SK-N-SH (cell line): Measurements from ENCODE around the gene PPP2R5C. TPM values are rescaled to one million over a fixed set of nuclear protein-coding genes. Genes with fewer than 3 reads are reported as not detected.

Experiments
- CTCF ChIA-PET: fragments of 300-600, 350-600 bp; formaldehyde crosslinking; extraction: SDS; loops from one replicate; lab custom pipeline; 2021; lab: Yijun Ruan, JAX
- POLR2A ChIA-PET: fragments of 350-600 bp; sonication (Branson Sonifier 250); formaldehyde crosslinking; extraction: SDS; loops from one replicate; lab custom pipeline; 2020; ENCODE audit warnings: antibody characterized with exemption, inconsistent platforms; lab: Yijun Ruan, JAX
- DNase-seq: peaks from one replicate; pipeline ENCODE4 v3.0.0; 2012
- H2AFZ ChIP-seq: fragments of 200-600 bp; sonication (generic); 2 replicates; pipeline ENCODE4 v1.8.1; 2016; ENCODE audit warnings: antibody characterized with exemption, mild to moderate bottlenecking, low read depth
- H3F3A ChIP-seq: fragments of 200-600 bp; sonication (generic); replicated peaks from 2 replicates; pipeline ENCODE3; 2016; ENCODE audit warnings: antibody characterized with exemption, mild to moderate bottlenecking; ENCODE audit not compliant: insufficient read depth
- H3K27ac ChIP-seq, 2 experiments: fragments of 200-500 bp in 1 of 2; fragments of 200-600 bp in 1 of 2; sonication (Bioruptor generic) in 1 of 2; sonication (generic), shearing (Covaris generic) in 1 of 2; 2 replicates each; pipeline versions ENCODE4 v1.5.1 to v1.6.1; 2014 to 2016; ENCODE audit warnings: low read depth in 2 of 2, inconsistent platforms in 1 of 2, low read length in 1 of 2, mild to moderate bottlenecking in 1 of 2, mixed read lengths in 1 of 2
- H3K27me3 ChIP-seq: fragments of 200-600 bp; sonication (generic), shearing (Covaris generic); 2 replicates; pipeline ENCODE4 v1.6.1; 2016; ENCODE audit warnings: mixed run types; ENCODE audit not compliant: insufficient read depth
- H3K36me3 ChIP-seq, 2 experiments: fragments of 200-500 bp in 1 of 2; fragments of 200-600 bp in 1 of 2; sonication (Bioruptor generic) in 1 of 2; sonication (generic) in 1 of 2; replicated peaks in 1 of 2; 2 replicates each; pipeline versions ENCODE3 to v1.5.1; 2014 to 2016; ENCODE audit warnings: low read length in 1 of 2, mild to moderate bottlenecking in 1 of 2; ENCODE audit not compliant: insufficient read depth in 2 of 2, control insufficient read depth in 1 of 2
- H3K4me1 ChIP-seq, 2 experiments: fragments of 200-500 bp in 1 of 2; fragments of 200-600 bp in 1 of 2; sonication (Bioruptor generic) in 1 of 2; sonication (generic), shearing (Covaris generic) in 1 of 2; 2 replicates each; pipeline versions ENCODE4 v1.5.1 to v1.6.1; 2014 to 2016; ENCODE audit warnings: low read depth in 1 of 2, low read length in 1 of 2, mixed run types in 1 of 2; ENCODE audit not compliant: insufficient read depth in 2 of 2, control insufficient read depth in 1 of 2
- H3K4me2 ChIP-seq: fragments of 200-600 bp; sonication (generic), shearing (Covaris generic); 2 replicates; pipeline ENCODE4 v1.6.1; 2017; ENCODE audit warnings: mixed run types
- H3K4me3 ChIP-seq, 2 experiments: fragments of 200-500 bp in 1 of 2; fragments of 200-600 bp in 1 of 2; sonication (Bioruptor generic) in 1 of 2; sonication (generic), shearing (Covaris generic) in 1 of 2; 2 replicates each; pipeline versions ENCODE4 v1.5.1 to v1.8.1; 2014 to 2016; ENCODE audit warnings: low read depth in 2 of 2, inconsistent platforms in 1 of 2, low read length in 1 of 2, mild to moderate bottlenecking in 1 of 2, mixed read lengths in 1 of 2, moderate library complexity in 1 of 2
- H3K79me2 ChIP-seq: fragments of 200-600 bp; sonication (generic); 2 replicates; pipeline ENCODE4 v1.8.1; 2017; ENCODE audit warnings: mild to moderate bottlenecking; ENCODE audit not compliant: insufficient read depth
- H3K9ac ChIP-seq: fragments of 200-600 bp; sonication (generic); 2 replicates; pipeline ENCODE4 v1.6.1; 2017; ENCODE audit warnings: mixed run types
- H3K9me2 ChIP-seq: fragments of 200-600 bp; sonication (generic); 2 replicates; pipeline ENCODE4 v1.6.1; 2017; ENCODE audit warnings: mixed run types
- H3K9me3 ChIP-seq: fragments of 200-600 bp; sonication (generic); 2 replicates; pipeline ENCODE4 v1.6.1; 2017; ENCODE audit warnings: mixed run types, mild to moderate bottlenecking, moderate library complexity
- H4K20me1 ChIP-seq: fragments of 200-600 bp; sonication (generic); 2 replicates; pipeline ENCODE4 v1.6.1; 2017; ENCODE audit warnings: mild to moderate bottlenecking, mixed run types; ENCODE audit not compliant: insufficient read depth
- ELF1 ChIP-seq: IDR thresholded peaks from 2 replicates; pipeline ENCODE4 v1.4.0; 2012
- EP300 ChIP-seq, 2 experiments: IDR thresholded peaks; 2 replicates each; pipeline versions ENCODE4 v1.4.0 to v1.6.1; 2012; ENCODE audit warnings: borderline replicate concordance in 1 of 2, low read depth in 1 of 2, low read length in 1 of 2
- EZH2phosphoT487 ChIP-seq: fragments of 200-600 bp; sonication (generic); IDR thresholded peaks from 2 replicates; pipeline ENCODE4 v1.6.1; 2017; ENCODE audit warnings: low read depth, mixed run types, mild to moderate bottlenecking, antibody characterized with exemption, moderate library complexity, borderline replicate concordance
- JUND ChIP-seq: IDR thresholded peaks from 2 replicates; pipeline ENCODE4 v1.4.0; 2012
- MEF2A ChIP-seq: IDR thresholded peaks from 2 replicates; pipeline ENCODE4 v1.4.0; 2012; ENCODE audit warnings: low read depth, borderline replicate concordance
- RXRA ChIP-seq: IDR thresholded peaks from 2 replicates; pipeline ENCODE4 v1.4.0; 2012; ENCODE audit warnings: low read depth, mild to moderate bottlenecking, borderline replicate concordance
- TCF12 ChIP-seq: IDR thresholded peaks from 2 replicates; pipeline ENCODE4 v1.4.0; 2012
- TEAD4 ChIP-seq: IDR thresholded peaks from 2 replicates; pipeline ENCODE4 v1.4.0; 2012; ENCODE audit warnings: mild to moderate bottlenecking, borderline replicate concordance; ENCODE audit not compliant: insufficient read depth
- WGBS: methylation state at CpG from one replicate; pipeline ENCODE4 v1.1.6; 2017; ENCODE audit warnings: low lambda C conversion rate; 5-methylcytosine and 5-hydroxymethylcytosine counted together
- polyA plus RNA-seq, 3 experiments: library from polyadenylated mRNA; depleted of rRNA; stranded (reverse); fragments of >200 nt; gene quantifications; 2 replicates each; pipeline ENCODE4 v1.2.3, GENCODE V29; 2012
- TF ChIP-seq, protein P1 (sequence below): IDR thresholded peaks from 2 replicates; pipeline ENCODE4 v1.4.0; 2012; ENCODE audit warnings: low read depth, borderline replicate concordance
- TF ChIP-seq, protein P2 (sequence below): IDR thresholded peaks from 2 replicates; pipeline ENCODE4; 2012

Gene PPP2R5C
- polyA plus RNA-seq, 1 of the 3 experiments (the other 2 are of a cell fraction): 43.7 TPM

DNA sequence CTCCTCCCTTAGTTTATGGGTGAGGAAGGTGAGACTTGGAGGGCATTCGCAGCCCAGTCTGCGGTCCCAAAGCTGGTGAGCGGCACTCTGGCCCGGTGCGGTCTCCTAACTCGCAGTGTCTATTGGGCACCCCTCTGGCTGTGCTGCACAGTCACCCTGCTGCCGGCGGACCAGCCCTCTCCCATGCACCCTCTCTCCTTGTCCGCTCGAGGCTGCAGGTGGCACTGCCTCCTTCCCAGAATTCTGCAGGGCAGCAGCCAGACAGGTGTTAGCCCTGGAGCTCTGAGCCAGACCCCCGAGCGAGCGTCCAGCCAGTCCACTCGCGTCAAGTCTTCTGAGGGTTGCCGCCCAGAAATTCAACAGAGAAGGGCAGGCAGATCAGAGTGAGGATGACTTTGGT, 146.1 kb downstream of the PPP2R5C start (continued):
- TF ChIP-seq, protein P1, sequence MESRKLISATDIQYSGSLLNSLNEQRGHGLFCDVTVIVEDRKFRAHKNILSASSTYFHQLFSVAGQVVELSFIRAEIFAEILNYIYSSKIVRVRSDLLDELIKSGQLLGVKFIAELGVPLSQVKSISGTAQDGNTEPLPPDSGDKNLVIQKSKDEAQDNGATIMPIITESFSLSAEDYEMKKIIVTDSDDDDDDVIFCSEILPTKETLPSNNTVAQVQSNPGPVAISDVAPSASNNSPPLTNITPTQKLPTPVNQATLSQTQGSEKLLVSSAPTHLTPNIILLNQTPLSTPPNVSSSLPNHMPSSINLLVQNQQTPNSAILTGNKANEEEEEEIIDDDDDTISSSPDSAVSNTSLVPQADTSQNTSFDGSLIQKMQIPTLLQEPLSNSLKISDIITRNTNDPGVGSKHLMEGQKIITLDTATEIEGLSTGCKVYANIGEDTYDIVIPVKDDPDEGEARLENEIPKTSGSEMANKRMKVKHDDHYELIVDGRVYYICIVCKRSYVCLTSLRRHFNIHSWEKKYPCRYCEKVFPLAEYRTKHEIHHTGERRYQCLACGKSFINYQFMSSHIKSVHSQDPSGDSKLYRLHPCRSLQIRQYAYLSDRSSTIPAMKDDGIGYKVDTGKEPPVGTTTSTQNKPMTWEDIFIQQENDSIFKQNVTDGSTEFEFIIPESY: no peak
- TF ChIP-seq TCF12 (no peak), ELF1 (no peak), MEF2A (no peak), TEAD4 (no peak), JUND (no peak)

DNA sequence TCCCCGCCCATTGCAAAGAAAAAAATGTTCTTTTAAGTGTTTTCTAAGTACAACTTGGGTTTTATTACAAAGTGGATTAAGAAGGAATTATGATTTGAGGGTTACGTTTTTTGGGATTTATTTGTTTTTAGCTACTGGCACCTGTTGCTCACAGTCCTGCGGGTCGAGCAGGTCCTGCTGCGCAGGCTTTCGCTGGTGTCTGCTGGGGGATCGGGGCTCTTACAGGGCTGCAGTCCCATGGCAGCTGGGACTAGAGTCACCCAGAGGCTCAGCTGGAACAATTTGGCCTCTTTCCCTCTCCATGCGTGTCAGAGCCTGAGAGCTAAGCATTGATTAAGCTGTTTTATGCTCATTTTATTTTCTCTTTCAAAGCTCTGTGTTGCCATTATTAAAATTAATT, 147.3 kb downstream of the PPP2R5C start:
- Histone ChIP-seq H3F3A (no peaks in the 10 kb centered on the region), H3K9me2 (no peaks in the 10 kb centered on the region), H2AFZ (no peak overlapping the region), H4K20me1 (no peaks in the 10 kb centered on the region), H3K27ac (no peak overlapping the region), H3K79me2 (no peaks in the 10 kb centered on the region), H3K4me3 (no peak overlapping the region), H3K36me3 (peaks cover 48 to 60% of the 10 kb centered on the region in 2 experiments), H3K9me3 (no peaks in the 10 kb centered on the region)
- POLR2A ChIA-PET: no interaction called here
- WGBS: 95% methylated on average over 8 of the region's 8 CpGs
- DNase-seq: no peak
- no peak for TF ChIP-seq EP300 (IDR thresholded peaks at IDR 0.05; ENCODE audit: borderline replicate concordance in 1 of 2, low read depth in 1 of 2, low read length in 1 of 2)
- TF ChIP-seq, all 33 proteins: peak for 0
- CTCF ChIA-PET: interaction anchor here (4.5 kb wide), 1 partner anchor 138 kb away, joined by 27 read pairs; no protein-coding TSS in a partner anchor
- Histone ChIP-seq H3K4me1 (no peaks in the 10 kb centered on the region), H3K9ac (no peak overlapping the region), H3K4me2 (no peak overlapping the region), H3K27me3 (no peaks in the 10 kb centered on the region)

DNA sequence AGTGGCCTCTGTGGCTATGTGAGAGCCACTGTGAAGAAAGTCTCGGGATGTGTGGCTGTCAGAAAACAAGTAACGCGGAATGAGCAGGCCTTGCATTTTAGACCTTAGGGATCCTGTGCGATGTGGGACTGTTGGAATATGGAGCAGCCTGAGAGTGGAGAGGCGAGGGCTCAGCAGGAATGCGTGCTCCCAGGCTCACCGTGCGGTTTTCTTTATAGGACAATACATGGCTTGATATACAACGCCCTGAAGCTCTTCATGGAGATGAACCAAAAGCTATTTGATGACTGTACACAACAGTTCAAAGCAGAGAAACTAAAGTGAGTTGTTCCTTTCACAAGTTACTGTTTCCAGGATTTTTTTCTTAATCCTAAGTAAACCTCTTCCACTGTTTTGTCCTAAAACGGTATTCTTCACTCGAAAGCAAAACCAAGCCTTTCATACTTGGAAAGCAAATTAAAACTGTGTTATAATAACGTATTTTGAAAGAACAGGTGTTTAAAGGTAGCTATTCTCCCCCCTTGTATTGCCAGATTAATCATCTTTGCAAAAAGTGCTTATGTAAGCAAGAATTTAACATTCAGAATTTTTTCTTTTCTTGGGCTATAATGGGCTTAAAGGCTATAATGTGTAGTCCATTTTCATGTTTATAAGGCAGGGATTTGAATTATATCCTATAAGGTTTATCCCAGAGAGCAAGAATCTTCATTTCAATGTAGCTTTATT, 148.0 kb downstream of the PPP2R5C start:
- DNase-seq: no peak
- TF ChIP-seq, protein P2, sequence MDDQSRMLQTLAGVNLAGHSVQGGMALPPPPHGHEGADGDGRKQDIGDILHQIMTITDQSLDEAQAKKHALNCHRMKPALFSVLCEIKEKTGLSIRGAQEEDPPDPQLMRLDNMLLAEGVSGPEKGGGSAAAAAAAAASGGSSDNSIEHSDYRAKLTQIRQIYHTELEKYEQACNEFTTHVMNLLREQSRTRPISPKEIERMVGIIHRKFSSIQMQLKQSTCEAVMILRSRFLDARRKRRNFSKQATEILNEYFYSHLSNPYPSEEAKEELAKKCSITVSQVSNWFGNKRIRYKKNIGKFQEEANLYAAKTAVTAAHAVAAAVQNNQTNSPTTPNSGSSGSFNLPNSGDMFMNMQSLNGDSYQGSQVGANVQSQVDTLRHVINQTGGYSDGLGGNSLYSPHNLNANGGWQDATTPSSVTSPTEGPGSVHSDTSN: no peak
- TF ChIP-seq EZH2phosphoT487 (no peak), RXRA (no peak)
- peaks cover 44 to 64% of the 10 kb centered on the region in 2 experiments for H3K36me3 ChIP-seq
- H3K27ac ChIP-seq: no peak overlapping the region
- no peaks in the 10 kb centered on the region for H3K27me3 ChIP-seq
- H3K9me3 ChIP-seq: no peaks in the 10 kb centered on the region
- CTCF ChIA-PET: interaction anchor here (1.1 to 4.5 kb wide), 2 partner anchors 16 to 138 kb away, joined by 3 to 27 read pairs; no protein-coding TSS in a partner anchor
- no peaks in the 10 kb centered on the region for H4K20me1 ChIP-seq
- no peaks in the 10 kb centered on the region for H3F3A ChIP-seq
- no peak overlapping the region for H3K4me2 ChIP-seq
- H3K79me2 ChIP-seq: no peaks in the 10 kb centered on the region
- no peak overlapping the region for H3K9ac ChIP-seq
- 95% methylated on average over 12 of the region's 12 CpGs for WGBS
- H3K9me2 ChIP-seq: no peaks in the 10 kb centered on the region
- no peak overlapping the region for H3K4me3 ChIP-seq
- POLR2A ChIA-PET: no interaction called here
- no peaks in the 10 kb centered on the region for H3K4me1 ChIP-seq
- H2AFZ ChIP-seq: no peak overlapping the region
